ENCODE results near the gene SYT2.
A peak's percentile ranks its signal among the peaks of the same experiment; 100 is the strongest.
"Not testable (repeated sequence)": the region's sequence is repeated elsewhere in the genome, so short reads cannot be mapped to it uniquely, and the experiment has no call there.

Gene SYT2

DNA sequence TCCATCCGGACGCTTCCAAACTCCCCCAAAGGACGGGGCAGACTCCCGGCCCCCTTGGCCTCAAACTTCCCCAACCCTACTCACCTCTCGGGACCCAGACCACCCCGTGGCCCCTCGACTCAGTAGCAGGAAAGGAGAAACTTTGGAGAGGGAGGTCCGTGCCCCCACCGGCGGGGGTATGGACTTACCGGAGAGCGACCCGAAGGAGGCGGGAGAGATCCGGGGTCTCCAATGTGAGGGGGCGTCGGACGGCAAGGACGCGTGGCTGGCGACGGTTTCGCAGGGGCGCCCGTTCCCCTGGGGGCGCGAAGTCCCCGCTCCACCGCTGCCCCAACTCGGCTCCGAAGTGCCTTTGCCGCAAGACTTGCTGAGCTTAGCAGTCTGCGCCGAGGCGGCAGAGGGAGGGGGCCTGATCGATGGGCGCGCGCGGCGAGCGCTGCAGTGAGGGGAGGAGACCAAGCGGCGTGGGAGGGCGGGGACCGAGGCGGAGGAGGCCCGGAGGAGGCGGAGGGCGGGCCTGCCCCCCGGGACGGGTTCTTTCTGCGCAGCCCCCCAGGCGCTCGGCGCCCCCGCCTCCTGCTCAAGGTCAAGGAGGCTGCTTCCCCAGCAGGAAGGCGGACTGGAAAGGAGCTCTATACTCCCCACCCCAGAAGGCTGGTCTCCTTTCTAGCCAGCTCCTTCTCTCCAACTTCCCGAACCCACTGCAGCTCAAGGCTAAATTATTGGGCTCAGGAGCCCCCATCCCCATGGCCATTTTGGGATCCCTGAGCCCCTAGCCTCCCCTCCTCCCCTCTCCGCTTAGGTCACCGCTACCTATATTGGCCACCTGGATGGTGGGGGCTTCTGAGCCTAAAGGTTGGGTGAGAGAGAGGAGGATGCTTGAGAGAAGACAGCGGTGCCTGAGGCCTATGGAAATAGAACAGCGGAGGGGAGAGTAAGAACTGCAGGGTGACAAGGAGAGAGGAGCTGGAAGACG lies at the start of gene SYT2:
TSS of gene SYT2 (minus strand) at position 385 of the 976 bp plus-strand sequence. CDS start 104,682 bp downstream, outside the sequence.
- no peak for DNase-seq

DNA sequence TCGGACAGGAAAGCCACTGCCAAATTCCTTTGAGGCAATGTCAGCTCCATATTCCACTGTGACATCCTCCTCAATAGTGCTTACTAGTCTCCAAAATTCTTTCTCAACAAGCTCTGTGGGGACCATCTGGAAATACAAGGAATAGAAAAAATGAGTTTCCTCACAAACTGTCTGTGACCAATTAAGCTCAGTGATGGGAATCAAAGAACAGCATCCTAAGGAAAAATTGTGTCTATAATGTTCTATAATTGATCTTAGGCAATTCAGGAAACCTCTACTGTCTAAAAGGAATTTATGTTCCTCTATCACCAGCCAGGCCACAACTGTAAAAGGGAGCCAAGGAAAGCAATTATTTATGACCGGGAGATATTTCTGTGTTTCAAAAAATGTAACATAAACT lies 46.1 kb upstream of the SYT2 start:
- DNase-seq: no peak

DNA sequence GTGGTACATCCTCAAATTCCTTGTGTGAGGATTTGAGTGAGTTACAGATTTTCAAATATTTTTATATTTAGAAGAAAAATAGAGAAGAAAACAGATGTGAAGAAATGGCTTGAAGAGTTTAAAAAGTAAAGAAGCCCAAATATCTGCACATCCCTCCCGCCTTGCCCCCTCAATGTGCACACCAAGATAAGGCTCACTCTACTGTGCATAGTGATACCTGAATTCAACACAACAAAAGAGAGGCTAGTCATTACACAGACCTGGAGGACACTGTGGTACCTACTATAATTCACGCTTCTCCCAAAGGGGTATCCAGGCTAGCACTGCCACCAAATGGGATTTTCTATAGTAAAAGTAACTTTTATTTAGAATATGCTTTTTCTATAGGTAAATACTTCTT lies 44.0 kb upstream of the SYT2 start:
- DNase-seq: no peak

DNA sequence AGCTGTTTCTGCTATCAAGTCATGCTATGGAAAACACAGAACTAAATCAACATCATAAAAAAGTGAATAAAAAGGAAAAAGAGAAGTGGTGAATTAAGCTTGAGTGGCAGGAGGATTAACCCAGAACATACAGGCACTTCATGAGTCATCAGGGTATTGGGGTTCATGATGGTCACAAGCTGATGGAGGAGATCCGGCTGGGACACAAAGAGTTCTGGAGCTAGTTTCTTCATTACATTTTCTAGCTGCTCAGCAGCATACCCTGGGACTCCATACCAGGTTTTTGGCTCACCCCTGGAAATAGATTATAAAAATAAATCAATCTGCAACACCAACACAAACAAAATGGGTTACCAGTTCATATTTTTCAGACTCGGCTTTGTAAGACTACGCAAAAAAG lies 42.5 kb upstream of the SYT2 start:
- no peak for DNase-seq

DNA sequence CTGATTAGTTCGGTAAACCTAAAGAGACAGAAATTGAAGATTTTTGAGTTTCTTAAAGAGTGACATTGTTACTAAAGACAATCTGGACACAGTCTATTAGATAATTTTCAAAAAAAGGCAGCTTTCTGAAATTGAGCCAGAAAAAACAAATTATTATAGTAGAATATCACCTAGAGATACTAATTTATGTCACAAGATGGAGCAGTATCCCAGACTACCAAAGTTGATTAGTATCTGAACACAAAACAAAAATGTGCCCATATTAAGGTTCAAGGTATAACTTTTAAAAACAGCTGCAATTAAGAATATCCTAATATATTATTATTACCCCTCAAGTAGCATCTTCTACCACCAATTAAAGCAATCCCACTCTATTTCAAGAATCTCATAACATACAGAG lies 40.5 kb upstream of the SYT2 start:
- peak; percentile 7 for DNase-seq

DNA sequence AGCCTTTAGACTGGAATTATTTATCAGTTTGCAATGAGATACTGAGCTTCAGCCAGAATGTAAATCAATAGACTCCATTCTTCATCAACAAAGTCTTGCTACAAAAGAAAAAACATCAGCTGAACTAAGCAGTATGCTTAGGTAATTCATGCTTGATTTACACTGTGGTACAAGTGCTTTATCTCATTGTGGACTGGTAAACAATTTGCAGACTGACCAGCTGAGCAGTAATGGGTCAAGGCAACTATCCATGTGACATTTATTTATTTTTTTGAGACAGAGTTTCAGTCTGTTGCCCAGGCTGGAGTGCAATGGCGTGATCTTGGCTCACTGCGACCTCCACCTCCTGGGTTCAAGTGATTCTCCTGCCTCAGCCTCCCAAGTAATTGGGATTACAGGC lies 39.8 kb upstream of the SYT2 start:
- no peak for DNase-seq

DNA sequence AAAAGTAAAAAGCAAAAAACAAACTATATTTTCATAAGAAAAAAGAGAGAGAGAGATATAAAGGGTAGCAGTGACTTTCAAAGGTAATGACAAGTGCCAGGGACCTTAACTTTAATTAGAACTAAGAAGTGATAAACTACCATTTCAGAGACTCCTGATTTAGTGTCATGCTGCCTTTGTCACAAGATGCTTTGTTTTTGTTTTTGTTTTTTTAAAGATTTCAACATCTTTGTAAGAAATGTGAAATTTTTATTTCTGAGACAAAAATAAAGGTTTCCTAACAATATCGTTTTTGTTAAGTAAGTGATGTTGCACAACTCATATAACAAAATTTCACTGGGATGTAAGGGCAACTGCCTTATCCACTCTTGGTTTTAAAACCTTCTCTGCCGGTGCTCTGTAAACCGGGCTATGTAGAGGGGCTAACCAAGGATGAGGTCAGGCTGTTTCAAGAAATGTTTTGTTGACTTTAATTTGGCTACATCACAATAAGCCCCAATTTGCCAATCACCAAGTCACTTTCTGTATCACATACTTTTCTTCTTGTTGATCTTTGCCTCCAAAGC lies 35.2 kb upstream of the SYT2 start:
- no peak for DNase-seq

DNA sequence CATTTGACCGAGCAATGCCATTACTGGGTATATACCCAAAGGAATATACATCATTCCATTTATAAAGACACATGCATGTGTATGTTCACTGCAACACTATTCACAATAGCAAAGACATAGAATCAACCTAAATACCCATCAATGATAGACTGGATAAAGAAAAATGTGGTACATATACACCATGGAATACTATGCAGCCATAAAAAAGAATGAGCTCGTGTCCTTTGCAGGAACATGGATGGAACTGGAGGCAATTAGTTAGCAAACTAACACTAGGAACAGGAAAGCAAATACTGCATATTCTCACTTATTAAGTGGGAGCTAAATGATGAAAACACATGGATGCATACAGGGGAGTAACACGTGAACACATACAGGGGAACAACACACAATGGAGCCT lies 34.5 kb upstream of the SYT2 start:
- DNase-seq: not testable (repeated sequence)

DNA sequence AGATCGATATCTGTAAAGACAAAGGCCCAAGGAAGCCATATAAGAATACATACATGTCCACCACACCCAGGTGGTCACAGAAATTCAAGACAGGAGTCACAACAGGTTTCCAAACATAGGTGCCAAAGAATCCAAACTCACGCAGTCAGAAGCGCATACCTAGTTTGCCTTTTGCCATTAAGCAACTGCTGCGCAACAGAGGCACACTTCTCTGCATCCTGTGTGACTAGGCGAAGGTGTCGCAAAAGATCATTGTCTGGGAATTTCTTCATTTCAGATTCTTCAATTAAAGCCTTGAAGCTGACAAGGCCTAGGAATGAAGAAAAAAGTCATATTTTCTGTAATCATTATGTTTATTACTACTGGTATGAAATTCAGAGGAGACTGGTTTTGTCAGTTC lies 32.2 kb upstream of the SYT2 start:
- DNase-seq: no peak

DNA sequence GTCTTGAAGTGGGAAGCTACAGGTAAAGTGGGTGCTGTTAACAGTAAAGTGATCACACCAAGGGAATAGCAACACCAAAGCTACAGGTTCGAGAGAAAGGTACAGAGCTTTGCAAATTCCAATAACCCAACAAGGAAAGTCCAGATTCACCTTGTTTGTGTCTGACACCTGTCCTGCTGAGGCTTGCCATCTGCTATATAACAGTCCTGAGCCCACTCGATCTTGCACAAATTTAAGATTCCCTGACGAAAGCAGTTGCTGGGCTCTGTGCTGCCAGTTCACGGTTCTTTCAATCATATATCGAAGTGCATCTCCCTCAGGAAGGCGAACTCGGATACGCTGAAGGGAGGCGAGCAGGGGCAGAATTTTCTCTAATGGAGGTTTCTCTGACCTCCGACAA lies 23.0 kb upstream of the SYT2 start:
- DNase-seq: no peak

DNA sequence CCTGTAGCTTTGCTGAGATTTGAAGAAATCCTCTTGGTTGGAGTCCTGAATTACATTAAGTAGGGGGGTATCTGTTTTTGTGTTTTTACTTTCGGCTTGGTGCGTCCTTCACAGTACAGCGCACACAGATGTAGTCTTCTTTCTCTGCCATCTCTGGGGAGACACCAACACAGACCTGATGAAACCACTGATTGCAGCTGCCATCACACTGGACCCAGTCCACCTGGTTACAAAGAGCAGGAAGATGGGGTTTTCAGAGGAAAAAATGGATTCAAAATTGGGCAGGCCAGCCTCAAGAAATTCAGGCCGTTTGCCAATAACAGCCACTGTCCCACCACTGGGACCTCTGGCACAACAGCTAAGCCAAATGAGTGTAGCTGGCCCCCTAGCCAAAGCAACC lies 18.7 kb upstream of the SYT2 start:
- DNase-seq: no peak

DNA sequence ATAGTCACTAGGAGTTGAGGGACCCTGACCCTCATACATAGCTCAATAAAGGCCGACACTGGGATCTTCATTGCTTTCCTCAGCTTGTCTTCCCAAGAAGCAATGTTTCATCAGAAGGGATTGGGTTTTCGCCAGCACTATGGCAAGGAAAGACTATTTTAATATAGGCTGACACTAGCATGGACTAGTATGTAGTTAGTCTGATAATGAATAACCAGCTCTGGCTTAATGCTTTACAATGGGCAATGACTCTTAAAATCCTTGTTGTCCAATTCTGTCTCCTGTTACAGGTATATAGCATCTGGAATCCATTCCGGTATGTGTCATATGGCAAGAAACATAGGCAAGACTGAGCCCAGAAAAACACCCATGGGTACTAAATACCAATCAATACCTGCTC lies 15.3 kb upstream of the SYT2 start:
- no peak for DNase-seq

DNA sequence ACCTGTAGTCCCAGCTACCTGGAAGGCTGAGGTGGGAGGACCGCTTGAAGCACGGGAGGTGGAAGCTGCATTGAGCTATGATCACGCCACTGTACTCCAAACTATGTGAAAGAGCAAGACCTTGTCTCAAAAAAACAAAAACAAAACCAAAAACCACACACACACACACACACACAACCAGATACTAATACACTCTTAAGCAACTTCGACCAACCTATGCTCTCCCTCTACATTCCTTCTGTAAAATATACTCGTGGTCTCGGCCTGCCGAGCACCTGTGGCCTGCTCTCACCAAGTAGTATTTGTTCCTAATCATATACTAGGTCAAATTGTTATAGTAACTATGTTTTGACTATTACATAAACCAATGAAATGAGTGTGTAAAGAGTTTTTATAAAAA lies 13.5 kb upstream of the SYT2 start:
- DNase-seq: no peak

DNA sequence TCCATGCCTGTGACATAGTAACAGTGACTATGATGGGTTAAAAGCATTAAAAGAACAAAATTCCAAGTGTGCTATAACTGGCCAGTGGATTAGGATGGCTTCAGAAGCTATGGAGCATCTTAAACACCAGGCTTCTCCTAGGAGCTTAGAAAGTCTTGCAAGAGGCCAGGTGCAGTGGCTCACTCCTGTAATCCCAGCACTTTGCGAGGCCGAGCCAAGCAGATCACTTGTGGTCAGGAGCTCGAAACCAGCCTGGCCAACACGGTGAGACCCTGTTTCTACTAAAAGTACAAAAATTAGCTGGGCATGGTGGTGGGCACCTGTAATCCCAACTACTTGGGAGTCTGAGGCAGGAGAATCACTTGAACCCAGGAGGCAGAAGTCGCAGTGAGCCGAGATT lies 12.8 kb upstream of the SYT2 start:
- DNase-seq: not testable (repeated sequence)

DNA sequence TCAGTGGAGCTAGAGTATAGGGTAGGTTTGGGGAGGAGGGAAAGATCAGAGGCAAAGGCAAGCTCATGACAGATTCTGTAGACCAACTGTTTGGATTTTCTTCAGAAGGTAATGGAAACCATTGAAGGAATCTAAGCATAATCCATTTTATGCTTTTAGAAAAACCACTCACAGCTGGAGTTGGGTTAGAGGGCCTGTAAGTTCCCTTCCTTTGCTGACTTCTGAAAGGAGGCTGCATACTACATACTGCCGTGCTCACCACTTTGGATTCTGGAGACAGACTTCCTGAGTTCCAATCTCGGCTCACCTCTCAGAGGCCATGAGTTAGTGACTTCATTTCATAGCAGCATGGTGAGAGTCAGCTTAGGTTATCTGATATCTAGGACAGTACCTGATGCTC lies 6.4 kb upstream of the SYT2 start:
- no peak for DNase-seq

DNA sequence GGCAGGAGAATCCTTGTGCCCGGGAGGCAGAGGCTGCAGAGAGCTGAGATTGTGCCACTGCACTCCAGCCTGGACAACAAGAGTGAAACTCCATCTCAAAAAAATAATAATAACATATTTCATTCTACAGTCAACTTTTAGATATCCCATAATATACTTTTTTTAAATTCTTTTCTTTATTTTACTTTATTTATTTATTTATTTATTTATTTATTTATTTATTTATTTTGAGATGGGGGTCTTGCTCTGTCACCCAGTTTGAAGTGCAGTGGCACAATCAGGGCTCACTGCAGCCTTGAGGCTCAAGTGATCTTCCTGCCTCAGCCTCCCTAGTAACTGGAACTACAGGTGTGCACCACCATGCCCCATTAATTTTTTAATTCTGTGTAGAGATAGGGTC lies 3.9 kb upstream of the SYT2 start:
- DNase-seq: not testable (repeated sequence)

DNA sequence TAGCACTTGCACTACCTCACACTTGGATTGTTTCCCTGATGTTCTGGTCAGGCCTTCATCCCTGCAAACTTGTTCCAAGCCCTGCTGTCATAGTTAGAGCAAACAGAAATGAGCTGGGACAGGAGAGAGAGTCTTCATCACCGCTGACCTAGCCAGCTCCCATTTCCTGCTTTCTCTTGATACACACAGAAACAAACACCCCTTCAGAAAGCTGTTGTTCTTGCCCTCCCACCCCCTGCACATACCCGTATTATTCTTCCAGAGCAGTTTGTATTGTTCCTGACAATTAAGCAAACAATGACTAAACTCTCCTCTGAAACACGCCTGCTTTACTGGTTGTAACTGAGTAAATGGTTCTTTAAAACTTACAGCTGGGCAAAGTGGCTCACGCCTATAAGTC lies 2.9 kb upstream of the SYT2 start:
- no peak for DNase-seq

DNA sequence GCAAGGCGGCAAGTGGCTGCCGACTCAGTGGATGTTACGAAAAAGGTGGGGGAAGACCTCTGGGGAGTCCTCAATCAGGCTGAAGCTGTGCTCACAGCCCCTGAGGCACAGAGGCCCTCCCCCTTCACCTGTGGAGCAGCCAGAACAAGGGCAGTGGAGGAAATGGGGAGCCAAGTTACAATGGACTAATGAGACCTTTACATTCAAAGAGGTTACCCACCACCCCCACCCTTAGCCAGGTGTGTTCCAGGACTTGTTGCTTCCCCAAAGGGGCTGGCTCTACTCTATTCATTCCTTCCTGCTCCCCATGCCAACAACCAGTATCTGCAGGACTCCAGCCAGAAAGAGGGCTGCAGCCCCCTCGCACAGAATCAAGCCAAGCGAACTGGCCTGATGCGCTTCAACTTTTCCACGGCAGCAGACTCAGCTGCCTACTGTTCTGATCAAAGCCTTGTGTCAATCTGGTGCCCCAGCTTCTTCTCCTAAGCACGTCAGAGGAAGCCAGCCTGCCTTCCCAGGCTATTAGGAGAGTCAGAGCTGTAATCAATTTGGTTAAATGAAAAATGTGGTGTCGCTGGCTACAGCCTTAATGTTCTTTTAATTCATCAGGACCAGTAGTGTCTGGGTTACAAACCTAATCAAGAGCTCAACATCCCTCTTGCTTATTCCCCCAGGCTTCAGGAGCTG lies 1.8 kb upstream of the SYT2 start:
- no peak for DNase-seq

DNA sequence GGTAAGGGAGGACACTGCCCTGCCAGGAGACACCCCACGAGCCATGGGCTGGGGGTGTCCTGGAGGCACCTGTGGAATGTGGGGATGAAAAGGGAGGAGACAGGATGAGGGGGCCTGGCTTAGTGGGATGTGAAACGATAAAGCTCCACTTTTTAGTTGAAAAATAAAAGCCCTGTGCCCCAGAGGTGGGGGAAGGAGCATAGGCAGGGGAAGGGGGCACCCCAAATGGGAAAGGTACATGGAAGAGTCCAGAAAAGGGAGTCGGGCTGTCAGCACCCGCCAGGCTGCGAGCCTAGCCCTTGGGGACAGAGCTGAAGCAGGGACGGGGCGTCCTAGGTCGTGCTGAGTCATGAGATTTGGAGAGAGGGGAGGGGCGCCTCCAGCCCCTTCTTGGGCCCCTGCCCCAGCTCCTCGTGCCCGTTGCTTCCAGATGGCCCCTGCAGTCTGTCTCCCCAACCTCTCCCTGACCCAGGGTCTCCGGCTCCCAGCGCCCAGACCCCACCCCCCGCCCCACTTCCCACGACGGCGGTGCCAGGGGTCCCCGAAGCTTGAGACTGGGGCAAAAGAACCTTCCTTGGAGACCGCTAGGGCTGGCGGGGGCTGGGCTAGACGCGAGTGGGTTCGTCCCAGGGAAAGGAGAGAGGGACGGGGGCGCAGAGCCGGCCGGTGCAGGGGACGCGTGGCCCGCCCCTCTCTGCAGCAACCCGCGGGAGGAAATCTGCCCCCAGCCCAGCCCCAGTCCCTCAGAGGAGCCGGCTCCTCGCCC lies 795 bp downstream of the SYT2 start:
- no peak for DNase-seq

DNA sequence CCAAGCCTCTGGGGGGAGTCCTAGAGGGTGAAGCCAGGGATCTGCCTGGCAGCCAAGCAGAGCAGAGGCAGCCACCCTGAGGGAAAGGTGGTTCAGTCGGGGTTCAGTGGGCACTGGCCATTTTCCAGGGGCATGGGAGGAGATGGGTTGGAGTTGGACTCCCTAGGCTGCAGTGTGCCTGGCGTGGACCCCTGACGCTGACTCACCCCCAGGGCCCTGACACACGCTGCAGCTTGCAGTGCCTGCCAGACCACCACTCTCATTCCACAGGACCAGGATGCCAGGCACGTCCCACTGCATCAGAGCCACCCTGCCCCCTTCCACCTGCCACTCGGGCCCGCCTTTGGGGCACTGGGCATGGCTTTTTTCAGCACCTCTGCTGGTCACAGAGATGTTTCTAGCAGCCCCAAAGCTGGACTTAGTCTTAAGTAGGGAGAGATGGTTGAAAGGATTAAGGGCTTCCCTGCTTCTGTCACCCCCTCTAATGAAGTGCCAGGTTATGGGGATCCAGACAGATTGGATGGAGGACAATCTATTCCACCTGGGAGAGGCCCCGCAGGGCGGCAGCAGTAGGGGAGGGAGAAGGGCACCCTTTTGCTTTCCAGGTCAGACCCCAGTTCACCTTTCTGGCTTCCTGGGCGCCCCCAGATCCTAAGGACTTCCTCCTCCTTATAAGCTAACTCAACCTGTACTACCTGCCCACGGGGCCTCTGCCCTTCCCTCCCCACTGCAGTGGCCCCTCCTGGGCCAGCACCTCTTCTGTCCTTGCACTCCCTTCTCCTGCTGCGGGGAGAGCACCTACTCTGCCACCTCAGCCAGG lies 1.6 kb downstream of the SYT2 start:
- DNase-seq: no peak

DNA sequence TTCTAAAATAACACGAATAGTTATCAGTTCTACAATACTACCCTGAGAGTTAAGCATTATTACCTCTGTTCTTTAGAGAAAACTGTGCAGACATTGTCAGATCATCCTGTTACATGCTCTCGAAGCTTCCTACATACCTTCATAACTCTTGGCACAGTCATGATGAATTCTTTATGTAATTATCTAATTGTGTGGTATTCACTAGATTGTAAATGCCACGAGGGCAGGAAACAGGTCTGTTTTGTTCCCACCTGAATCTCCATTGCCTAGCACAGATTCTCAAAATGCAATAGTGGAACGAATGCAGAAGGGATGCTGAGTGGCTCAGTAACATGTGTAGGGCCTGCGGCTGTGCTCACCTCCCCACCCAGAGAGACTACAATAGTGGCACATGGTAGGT lies 3.4 kb downstream of the SYT2 start:
- no peak for DNase-seq

DNA sequence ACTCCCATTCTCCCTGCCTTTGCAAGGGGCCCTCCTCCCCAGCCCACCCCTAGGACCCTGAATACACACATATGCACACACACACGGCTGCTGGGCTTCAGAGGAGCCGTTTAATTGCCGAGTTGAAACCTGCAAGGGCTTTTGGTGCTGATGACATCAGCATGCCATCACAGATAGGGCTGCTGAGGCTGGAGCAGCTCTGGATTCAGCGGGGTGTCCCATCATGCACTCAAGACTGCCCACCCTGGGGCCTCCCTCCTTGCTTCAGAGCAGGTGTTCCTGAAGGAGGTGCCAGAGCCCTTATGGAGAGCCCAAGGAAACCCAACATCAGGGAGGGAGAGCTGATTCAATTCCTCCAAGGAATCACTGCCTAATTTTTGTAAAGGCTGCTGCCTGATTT lies 5.7 kb downstream of the SYT2 start:
- DNase-seq: no peak

Measured in CD4-positive, alpha-beta T cell treated with Interleukin-17A for 1 hour (primary cell).